GM18517 (cell line): ENCODE results near the gene PDGFB.
"Not testable (repeated sequence)": the region's sequence is repeated elsewhere in the genome, so short reads cannot be mapped to it uniquely, and the experiment has no call there.

Experiments
- ATAC-seq: cut with Tn5 transposase; IDR thresholded peaks from one replicate; pipeline ENCODE4 v1.9.1; 2021; ENCODE audit warnings: mild to moderate bottlenecking, moderate library complexity; ENCODE audit not compliant: unreplicated experiment

The PDGFB gene

GRCh38 chr22:39229688-39230260 is 15.0 kb downstream of the PDGFB start:
- ATAC-seq: no peak

GRCh38 chr22:39229075-39229474 is 15.7 kb downstream of the PDGFB start:
- no peak for ATAC-seq

- no peak for ATAC-seq
These were observed 17.1 kb downstream of the PDGFB start for GRCh38 chr22:39227542-39228272.

- no peak for ATAC-seq
These were observed 18.4 kb downstream of the PDGFB start for GRCh38 chr22:39226353-39226752.

GRCh38 chr22:39225591-39225990 is 19.2 kb downstream of the PDGFB start:
- no peak for ATAC-seq

- no peak for ATAC-seq
These were observed 20.2 kb downstream of the PDGFB start for GRCh38 chr22:39224550-39224949.

GRCh38 chr22:39223091-39223710 is 21.6 kb downstream of the PDGFB start:
- no peak for ATAC-seq

GRCh38 chr22:39221999-39222686 is 22.6 kb downstream of the PDGFB start:
- ATAC-seq: no peak

- ATAC-seq: no peak
These were observed 23.6 kb downstream of the PDGFB start for GRCh38 chr22:39220890-39221850.

- no peak for ATAC-seq
These were observed 24.3 kb downstream of the PDGFB start for GRCh38 chr22:39220450-39220849.

GRCh38 chr22:39219071-39220039 is 25.4 kb downstream of the PDGFB start:
- ATAC-seq: no peak

GRCh38 chr22:39218432-39218831 is 26.4 kb downstream of the PDGFB start:
- ATAC-seq: not testable (repeated sequence)

- ATAC-seq: no peak
These were observed 28.7 kb downstream of the PDGFB start for GRCh38 chr22:39216143-39216490.

GRCh38 chr22:39215426-39216142 is 29.2 kb downstream of the PDGFB start:
- ATAC-seq: no peak

- no peak for ATAC-seq
These were observed 29.7 kb downstream of the PDGFB start for GRCh38 chr22:39215070-39215396.

- no peak for ATAC-seq
These were observed 30.3 kb downstream of the PDGFB start for GRCh38 chr22:39214383-39215069.

- no peak for ATAC-seq
These were observed 30.8 kb downstream of the PDGFB start for GRCh38 chr22:39214006-39214382.

GRCh38 chr22:39212721-39213376 is 31.9 kb downstream of the PDGFB start:
- ATAC-seq: no peak
